ENCODE data around the gene ODAD4.
A peak's percentile ranks its signal among the peaks of the same experiment; 100 is the strongest.

The ODAD4 gene

DNA sequence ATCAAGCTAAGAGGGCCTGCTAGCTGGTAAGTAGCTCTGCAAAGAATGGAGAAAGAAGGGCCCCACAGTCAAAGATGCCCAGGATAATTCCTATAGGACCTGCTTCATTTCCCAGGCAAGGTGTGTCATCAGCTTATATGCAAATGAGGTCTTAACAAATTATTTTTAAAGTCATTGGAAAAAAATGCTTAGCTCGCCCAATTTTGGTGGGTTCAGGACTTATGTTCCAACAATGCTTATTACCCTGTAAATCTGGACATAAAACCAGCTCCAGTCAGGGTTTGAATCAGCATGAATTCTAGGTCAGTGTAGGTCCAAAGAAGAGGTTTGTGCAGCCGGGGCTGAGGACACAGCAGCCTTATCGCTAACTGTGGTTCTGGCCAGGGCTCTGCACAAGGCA, 37.0 kb upstream of the ODAD4 start:
- no peak for DNase-seq (ENCODE audit: low spot score)
- TF ChIP-seq, protein P1, sequence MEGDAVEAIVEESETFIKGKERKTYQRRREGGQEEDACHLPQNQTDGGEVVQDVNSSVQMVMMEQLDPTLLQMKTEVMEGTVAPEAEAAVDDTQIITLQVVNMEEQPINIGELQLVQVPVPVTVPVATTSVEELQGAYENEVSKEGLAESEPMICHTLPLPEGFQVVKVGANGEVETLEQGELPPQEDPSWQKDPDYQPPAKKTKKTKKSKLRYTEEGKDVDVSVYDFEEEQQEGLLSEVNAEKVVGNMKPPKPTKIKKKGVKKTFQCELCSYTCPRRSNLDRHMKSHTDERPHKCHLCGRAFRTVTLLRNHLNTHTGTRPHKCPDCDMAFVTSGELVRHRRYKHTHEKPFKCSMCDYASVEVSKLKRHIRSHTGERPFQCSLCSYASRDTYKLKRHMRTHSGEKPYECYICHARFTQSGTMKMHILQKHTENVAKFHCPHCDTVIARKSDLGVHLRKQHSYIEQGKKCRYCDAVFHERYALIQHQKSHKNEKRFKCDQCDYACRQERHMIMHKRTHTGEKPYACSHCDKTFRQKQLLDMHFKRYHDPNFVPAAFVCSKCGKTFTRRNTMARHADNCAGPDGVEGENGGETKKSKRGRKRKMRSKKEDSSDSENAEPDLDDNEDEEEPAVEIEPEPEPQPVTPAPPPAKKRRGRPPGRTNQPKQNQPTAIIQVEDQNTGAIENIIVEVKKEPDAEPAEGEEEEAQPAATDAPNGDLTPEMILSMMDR (IDR thresholded peaks at IDR 0.05), result no peak
- Histone ChIP-seq H3K4me3 (no peak overlapping the region), H3K27ac (no peak overlapping the region)

DNA sequence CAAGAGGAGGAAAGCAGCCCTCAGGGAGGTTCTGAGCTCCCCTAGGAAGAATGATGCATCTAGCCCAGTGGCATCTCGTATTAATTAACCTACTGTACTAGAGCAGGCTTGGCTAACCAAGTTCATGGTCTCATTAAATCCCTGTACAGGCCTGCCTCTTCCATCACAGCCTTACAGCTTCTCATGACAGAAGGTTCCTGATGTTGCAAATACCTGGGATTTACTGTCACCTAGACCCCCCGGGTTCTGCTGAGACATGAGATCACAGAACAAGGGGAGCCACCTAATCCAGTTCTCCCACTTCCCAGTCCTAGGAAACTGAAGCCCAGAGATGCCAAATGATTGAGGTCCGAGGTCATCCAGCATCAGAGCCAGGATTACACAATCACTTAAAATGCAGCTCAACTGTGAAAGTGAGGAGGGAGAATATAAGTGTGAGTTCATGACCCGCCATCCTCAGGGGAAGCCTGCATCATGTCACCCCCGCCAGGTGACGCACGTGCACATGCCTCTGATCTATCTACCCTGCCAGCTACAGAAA, 35.6 kb upstream of the ODAD4 start:
- TF ChIP-seq, protein P1 (IDR thresholded peaks at IDR 0.05), result no peak
- peak overlapping the region in 1 of 2 donors; percentile 65 for H3K27ac ChIP-seq
- H3K4me3 ChIP-seq, result no peak overlapping the region
- DNase-seq (ENCODE audit: low spot score), result no peak

DNA sequence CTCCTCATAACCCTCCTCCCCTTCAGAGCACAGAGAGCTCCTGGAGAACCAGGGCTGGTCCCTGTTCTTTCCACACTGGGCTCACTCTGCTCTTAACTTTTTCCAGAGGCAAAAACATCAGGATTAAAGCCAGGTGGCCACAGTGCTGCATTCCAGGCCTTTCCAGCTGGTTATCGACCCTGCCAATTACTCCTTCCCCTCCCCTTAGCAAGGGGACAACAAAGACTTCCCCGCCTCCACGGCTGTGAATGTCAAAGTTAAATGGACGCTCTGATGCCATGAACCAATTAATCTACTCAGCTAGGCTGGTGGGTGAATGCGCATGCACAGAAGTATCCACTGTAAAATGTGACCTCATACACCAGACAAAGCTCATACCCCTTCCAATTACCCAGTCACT, 34.8 kb upstream of the ODAD4 start:
- no peak overlapping the region for H3K4me3 ChIP-seq
- DNase-seq (ENCODE audit: low spot score), result no peak
- TF ChIP-seq, protein P1 (IDR thresholded peaks at IDR 0.05), result no peak
- peak overlapping the region in 1 of 2 donors; percentile 65 for H3K27ac ChIP-seq

DNA sequence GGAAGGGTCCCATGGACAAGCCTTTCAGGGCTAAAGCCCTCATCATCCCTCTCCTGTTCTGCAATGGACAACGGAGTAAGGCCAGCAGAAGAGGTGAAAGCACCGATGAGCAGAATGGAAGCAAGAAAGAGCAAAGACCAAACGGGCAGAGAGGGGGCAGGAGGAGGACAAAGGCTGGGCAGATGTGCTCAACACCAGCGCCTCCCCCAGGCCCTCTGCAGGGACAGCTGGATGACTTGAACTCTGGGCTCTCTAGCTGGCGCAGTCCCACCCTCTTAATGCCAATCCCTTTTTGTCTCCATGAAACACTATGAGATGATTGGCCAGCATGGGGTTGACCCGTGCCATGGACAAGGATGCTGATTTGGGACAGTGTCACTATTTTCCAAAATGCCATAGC, 33.7 kb upstream of the ODAD4 start:
- no peak for DNase-seq (ENCODE audit: low spot score)
- TF ChIP-seq, protein P1 (IDR thresholded peaks at IDR 0.05), result no peak
- no peak overlapping the region for H3K4me3 ChIP-seq
- H3K27ac ChIP-seq, result no peak overlapping the region

DNA sequence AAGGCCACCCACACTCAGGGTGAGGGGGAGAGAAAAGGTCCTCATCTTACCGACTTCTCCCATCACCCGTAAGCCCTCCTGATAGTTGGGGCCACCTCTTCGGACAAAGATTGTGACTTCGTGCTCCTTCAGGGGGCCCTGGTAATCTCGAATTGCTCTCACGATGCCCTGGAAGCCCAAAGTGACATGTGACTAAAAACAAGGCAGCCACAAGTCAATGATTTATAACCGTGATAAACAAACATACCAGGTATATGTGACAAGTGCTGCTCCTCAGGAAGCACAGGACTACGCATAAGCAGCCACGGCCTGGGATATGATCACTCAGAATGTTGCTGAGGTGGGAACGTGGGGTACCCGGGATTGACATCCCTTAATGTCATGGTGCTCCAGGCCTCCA, 28.8 kb upstream of the ODAD4 start:
- no peak overlapping the region for H3K27ac ChIP-seq
- no peak for DNase-seq (ENCODE audit: low spot score)
- no peak overlapping the region for H3K4me3 ChIP-seq
- TF ChIP-seq, protein P1 (IDR thresholded peaks at IDR 0.05), result no peak

DNA sequence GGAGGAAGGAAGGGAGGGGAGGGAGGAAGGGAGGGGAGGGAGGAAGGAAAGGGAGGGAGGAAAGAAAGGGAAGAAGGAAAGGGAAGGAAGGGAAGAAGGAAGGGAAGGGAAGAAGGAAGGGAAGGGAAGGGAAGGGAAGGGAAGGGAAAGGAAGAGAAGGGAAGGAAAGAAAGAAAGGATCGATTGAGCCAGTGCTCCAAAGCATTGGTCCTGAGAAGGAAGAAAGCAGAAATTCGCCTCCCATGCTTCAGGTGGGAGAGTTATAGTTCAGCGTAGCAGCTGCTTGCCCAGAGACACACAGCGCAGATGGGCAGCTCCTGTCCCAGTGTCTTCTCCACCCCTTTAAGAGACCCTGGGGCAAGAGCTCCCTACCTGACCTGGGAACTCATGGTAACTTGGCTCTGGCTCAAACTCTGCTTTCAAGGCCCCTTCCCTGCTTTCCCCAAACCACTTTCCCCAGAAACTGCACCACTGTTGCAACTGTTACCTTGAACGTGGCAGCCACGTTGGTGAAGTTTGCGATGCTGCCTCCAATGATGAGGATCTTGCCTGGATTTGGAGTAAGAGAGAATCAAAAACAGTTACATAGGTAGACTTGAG, 26.1 kb upstream of the ODAD4 start:
- DNase-seq (ENCODE audit: low spot score), result no peak
- H3K4me3 ChIP-seq, result no peak overlapping the region
- TF ChIP-seq, protein P1 (IDR thresholded peaks at IDR 0.05), result no peak
- no peak overlapping the region for H3K27ac ChIP-seq

DNA sequence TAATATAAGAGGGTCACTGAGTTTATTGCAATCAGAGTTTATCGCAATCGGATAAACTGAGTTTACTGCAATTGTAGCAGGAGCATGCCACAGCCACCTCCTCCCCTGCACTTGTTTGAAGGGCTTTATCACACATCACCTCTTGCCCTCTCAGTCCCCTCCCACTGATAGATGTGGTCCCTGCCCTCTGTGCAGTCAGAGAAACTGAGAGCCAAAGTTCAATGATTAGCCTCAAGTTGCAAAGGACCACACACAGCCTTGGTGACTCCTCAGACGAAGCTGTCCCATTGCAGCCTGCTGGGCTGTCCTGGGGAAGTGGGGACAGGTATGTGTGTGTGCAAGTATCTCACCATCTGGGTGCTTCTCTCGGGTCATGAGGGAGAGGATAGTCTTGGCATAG, 25.2 kb upstream of the ODAD4 start:
- TF ChIP-seq, protein P1 (IDR thresholded peaks at IDR 0.05), result no peak
- no peak overlapping the region for H3K27ac ChIP-seq
- no peak overlapping the region for H3K4me3 ChIP-seq
- no peak for DNase-seq (ENCODE audit: low spot score)
